NCI-H446 (cell line): ENCODE data around the gene SEMA5B.

Experiments used
- DNase-seq, 2 experiments: peaks; one replicate each; lab custom pipeline; 2025; lab: John Stamatoyannopoulos, UW

Gene SEMA5B

DNA sequence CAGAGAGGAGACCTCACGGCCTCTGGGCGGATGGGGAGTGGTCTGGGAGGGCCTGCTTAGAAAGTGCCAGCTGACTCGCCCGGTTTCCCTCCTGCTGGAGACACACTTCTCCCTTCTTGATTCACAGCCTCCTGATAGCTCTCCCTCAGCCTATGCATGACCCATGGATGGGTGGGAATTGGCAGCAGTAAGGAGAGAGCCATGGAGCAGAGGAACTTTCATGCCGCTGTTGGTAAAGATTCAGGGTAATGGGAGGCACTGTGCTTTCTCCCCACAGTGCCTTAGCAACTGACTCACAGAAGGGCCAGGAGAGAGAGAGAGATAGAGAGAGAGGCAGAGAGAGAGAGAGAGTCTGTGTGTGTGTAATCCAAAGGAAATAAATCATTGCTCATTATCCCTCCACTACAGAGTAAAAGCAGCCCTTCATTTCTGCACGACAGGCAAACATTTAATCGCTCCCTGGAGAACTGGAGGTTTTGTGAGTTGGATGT, 82.8 kb downstream of the SEMA5B start:
- no peak for DNase-seq

DNA sequence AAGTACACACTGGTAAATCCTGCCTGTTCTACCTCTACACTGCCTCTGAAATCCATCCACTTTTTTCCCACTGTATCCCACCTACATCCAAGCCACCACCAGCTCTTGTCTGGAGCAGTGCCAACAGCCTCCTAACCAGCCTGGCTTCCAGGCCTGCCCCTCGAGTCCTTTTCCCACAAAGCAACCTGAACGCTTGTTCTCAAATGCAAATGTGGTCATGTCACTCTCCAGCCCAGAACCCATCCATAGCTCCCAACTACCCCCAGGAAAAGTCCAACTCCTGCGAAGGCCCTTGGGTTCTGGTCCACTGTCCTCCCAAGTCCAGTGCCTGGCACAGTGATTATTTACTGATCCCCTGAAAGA, 83.8 kb downstream of the SEMA5B start:
- DNase-seq: no peak

DNA sequence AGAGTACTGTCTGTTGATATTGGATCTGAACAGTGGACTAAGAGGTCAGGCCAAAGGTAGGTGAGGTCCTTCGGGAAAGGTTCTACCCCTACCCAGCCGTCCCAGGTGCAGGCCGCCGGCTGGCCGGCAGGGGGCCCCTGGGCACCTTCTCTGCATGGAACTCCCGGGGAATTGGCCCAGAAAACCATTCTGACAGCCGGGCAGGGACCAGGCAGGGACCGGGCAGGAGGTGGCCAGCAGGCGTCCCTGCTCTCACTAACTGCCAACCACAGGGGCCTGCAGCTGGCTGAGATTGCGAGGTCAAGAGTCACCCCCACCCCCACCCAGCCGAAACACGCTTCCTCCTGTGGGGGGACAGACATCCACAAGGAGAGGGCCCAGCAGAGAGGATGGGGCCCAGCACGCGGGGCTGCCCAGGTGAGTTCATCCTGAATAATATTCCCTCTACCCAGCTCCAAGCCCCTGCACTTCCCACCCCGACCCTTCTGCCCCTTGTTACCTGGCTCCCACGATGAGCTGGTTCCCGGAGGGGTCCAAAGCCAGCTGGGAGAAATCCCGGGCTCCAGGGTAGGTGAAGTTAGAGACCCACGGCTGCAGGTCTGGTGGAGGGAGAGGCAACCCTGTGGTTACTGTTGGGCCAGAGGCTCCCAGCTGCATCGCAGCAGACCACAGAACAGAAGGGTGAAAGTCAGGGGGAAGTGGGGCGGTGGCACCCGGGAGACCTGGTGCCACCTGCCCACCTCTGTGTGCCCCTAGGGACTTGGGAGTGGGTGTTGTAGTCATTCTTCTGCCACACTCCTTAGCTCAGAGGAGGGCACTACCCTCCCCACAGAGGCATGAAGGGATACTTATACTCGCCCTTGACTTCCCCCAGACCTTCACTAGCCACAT, 84.4 kb downstream of the SEMA5B start:
- DNase-seq: peak; percentile 16 to 75

DNA sequence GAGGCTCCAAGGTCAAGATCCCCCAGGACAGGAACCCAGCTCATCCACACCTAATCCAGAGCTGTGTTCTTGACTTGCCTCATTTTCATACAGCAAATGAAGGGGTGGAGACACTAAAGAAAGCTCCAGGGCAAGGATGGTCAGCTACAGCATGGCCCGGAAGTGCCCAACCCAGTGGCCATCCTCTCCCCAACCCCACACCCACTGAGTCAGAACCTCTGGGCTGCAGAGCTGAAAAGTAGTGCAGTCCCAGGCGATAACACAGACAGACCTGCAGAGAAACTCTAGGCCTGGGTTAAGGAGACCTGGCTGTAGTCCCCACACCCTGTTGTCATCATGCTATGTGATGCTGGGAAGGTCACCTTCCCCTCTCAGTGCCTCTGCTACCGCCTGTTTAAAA, 85.3 kb downstream of the SEMA5B start:
- no peak for DNase-seq

DNA sequence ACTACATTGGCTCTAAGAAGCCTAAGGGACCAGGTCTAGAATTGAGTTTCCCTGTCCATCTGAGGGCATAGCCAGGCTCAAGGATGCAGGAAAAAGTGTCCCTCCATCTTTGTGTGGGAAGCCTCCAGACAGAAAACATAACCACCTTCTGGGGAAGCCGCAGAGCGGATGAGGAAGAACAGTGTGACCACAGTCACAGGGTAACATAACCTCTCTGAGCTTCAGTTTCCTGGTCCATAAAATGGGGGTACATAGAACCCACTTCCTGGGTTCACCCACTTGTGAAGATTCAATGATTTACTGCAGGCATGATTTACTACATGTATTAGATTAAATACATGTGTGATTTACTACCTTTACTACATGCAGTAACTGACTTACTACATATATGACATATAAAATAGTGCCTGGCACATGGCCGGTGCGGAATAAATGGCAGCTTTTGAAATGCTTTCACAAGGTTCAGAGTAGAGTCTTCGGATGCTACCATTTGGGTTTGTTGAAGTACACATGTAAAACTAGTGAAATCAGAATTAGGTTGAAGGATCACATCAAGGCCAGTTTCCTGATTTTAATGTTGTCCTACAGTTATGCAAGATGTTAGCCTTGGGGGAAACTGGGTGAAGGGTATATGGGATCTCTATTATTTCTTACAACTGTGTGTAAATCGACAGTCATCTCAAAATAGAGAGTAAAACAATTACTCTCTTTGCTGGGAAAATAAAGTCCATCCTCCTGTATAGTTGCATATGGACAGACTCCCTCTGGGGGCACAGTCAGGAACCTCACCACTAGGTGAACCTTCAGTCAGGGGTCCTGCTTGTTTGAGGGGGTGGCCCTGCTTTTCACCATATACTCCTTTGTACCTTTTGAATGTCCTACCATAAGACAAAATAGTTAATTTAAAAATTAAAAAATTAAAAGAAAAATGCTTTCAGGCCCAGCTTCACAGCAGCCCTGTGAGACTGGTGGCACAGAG, 86.0 kb downstream of the SEMA5B start:
- DNase-seq: no peak

DNA sequence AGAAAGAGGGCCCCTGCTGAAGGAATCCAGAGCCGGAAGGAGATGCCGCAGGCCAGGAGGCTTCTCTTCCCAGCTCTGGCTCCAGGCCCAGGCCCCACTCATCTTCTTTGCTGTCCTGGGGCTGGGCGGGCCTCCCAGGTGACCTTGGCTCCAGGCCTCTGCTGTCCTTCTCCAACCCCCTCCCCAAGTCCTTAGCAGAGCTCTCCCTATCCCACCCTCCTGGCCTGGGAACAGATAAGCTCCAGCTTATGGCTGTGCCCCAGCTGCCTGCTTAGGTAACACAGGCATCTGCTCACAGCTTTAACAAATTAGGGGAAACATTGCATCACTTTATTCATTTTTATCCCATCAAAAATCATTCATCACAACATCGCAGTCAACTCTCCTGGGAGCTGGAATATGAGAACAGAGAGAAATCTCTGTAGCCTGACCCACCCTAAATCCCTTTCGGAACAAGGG, 86.9 kb downstream of the SEMA5B start:
- DNase-seq: no peak

DNA sequence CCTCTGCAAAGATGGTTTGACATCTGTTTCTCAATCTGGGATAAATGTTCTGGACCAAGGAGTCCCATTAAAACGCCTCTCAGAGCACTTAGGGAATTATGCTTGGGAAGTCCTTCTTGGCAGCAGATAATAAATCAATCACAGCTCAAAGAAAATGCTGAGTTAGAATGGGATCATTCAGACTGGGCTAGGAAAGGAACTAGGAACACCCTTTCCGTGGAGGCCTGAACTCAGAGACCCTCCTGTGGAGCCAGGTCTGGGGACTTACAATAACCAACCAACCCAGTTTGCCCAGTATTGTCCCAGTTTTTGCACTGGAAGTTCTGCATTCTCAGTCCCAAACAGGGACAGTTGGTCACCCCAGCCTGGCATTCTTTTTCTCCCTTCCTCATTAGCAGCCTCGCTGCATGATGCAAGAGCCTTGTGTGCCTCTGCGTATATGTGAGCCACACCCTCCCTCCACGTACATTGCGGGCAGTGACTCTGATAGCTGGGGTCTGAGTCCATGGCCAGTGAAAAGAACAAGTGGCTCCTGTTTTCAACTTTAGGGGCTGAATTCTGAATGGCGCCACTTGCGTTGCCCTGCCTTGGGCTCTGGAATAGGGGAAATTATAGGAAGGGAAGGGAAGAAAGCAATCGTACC, 88.7 kb downstream of the SEMA5B start:
- DNase-seq: peak in 1 of 2 experiments; percentile 26

DNA sequence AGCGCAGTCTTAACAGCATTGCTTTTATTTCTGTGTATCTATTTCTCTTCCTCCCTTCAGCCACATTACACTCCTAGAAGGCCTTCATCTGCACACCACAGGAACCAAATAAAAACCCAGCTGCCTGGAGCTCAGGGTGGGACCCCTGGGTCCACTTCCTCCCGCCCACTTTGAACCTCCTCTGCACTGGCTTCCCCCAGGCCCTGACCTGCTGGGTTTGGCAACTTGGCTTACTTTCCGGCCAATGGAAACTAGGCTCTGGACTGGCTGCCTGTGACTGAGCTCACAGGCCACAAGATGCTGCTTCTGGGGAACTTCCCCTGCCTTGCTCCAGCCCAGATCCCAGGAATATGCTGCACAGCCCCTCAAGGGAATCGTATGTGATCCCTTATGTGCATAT, 89.8 kb downstream of the SEMA5B start:
- DNase-seq: no peak

DNA sequence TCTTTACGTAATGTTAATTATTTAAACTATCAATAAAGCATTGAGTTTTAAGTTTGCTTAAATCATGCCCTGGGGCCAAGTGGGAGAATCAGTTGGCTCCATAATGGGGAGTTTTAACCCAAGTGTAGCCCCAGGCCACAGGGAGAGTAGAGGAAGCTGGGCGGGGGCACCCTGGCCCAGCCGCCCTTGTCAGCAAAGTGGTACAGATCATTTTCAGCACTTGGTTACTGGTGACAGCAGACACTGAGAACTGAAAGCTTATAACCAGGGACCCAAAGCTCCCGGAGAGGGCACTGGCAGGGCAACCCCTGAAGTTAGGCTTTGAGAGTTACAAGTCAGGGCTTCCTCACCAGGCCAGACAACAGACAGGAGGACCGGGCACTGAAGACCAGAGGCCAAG, 90.6 kb downstream of the SEMA5B start:
- DNase-seq: no peak

DNA sequence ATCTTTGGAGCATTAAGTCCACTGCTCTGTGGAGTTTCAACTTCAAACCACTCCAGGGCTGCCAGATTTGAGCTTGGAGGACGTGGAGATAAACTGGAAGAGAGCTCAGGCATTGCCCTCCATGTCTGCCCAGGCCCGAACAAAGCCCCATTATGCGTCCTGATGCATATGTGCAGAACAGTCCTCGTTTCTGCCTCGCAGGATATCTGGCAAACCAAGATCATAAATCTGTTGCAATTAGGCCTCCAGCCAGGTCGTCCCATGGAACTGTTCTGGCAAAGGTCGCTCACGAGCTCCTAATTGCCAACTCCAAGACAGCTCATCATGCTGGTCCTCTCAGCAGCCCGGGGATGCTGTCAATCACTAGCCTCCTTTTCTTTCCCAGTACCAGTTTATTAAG, 91.2 kb downstream of the SEMA5B start:
- peak; percentile 89 to 97 for DNase-seq

DNA sequence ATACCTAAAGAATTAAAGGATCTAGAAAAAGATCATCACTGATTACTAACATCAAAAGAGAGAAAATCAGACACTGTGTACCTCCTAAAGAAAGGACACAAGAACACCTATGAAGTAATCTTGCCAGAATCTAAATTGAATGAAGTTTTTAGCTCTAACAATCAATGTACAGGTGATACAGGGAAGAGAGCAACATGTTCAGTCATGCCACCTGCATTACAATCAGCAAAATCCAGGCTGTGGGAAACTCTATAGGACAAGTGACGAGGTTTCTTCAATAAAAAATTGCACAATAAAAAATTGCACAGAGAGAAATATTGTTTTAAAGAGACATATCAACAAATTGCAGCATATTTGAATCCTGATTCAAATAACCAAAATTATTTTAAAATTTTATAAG, 93.3 kb downstream of the SEMA5B start:
- no peak for DNase-seq

DNA sequence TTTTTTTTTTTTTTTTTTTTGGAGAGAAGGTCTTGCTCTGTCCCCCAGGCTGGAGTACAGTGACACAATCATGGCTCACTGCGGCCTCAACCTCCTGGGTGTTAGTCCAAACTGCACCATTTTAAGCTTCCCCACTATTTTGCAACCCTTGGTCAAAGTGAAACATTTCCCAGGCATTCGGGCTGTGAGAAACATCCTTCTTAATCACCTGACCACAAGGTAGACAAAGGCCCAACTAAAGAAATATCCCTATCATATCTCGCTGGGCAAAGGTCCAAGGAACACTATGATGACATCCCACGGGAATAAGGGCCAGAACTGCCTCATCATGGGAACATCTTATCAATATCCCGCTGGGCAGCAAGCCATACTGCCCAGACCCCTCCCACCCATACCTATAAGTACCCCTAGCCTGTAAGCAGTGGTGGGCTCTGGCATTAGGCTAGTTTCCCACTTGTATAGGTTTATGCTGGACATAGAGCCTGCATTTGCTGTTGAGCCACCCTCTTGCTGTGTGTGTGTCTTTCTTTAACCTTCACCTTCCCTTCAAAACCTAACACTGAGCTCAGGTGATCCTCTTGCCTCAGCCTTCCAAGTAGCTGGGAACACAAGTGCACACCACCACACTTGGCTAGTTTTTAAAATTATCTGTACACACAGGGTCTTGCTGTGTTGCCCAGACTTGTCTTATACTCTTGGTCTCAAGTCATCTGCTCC, 95.2 kb downstream of the SEMA5B start:
- no peak for DNase-seq

DNA sequence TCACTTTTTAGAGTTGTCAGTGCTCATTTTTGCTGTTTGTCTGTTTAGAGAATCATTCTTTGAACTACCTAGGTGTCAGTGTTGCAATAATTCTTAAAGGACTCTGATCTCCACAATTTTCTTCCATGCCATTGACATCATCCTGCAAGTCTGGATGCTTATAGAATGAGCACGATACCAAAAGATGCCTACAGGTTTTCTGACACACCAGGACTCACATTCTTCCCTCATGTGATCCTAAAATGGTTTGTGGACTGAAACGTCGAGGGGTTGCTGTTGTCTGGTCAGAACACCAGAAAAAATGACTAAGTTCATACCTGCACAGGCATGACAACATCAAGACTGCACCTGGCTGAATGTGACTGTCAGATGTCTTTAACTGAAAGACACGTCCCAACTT, 95.9 kb downstream of the SEMA5B start:
- DNase-seq: no peak

DNA sequence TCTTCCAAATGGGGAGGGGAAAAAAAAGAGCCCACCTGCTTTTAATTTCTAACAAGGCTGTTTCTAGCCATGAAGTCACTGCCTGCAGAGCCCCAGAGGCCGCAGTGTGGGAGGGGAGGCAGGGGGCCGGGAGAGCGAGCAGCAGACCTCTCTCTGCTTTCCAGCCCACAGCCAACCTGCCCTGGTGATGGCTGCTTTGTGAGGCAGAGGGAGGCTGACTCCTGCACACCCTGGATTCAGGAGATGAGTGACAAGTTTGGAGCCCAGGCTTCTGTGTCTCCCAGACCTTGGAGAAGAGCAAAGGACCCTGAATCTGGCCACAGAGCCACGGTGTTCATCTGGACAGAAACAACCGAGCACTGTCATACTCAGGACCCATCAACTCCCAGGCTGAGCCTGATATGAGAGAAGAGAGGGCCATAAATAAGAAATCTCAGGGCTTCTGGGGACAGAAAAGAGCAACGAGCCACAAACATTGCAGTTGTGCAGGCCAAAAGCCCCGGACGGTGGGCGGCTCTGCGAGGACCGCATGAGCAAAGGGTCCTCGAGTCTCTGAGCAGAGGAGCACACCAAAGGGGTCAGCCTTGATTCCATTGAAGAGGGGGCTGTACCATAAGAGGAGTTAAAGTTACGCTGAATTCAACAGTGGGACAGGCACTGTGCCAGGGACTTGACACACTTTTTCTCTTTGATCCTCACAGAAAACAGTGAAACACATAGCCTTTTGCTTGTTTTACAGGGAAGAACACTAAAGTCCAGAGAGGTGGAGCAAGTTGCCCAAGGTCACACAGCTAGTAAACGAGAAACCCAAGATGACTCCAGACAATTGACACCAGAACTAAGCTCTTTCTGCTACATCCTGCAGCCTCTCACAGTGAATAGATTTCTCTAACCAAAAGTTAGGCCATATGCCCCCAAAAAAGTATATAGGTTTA, 97.2 kb downstream of the SEMA5B start:
- no peak for DNase-seq

DNA sequence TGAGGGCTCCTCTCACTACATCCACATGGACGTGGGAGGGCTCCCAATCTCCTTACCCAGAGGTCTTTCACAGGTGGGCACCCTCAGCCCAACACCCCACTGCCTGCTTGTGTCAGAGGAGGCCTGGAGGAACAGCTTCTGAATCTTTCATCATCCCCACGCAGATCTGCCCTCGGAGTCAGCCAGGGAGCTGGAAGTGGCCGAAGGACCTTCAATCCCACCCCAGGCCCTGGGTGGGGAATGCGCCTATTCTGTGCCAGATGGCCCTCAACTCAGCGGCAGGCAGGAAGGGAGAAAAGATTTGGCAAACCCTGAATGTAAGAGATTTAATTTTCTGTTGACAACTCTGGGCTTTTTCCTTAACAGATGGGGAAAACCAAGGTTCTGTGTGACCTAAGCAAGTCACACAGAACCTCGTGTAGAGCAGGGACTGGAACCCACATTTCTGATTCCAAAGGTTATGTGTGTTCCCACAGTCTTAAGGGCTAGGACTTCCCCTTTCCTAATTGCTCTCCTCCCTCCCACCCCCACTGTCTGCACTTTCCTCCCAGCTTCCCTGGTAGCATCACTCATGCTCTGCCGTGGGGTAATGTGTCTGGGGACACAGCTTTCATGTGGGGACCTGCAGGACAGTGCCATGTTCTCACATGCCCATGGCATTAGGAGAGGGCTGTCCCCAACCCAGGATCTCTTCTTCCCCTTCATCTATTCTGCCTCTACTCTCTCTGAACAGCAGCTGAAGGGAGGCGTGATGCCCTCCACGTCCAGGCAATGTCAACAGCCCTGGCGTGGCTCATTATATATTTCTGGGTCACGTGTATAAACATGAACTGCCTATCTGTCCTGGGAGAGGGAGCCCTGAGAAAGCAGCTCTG, 98.1 kb downstream of the SEMA5B start:
- peak in 1 of 2 experiments; percentile 53 for DNase-seq

DNA sequence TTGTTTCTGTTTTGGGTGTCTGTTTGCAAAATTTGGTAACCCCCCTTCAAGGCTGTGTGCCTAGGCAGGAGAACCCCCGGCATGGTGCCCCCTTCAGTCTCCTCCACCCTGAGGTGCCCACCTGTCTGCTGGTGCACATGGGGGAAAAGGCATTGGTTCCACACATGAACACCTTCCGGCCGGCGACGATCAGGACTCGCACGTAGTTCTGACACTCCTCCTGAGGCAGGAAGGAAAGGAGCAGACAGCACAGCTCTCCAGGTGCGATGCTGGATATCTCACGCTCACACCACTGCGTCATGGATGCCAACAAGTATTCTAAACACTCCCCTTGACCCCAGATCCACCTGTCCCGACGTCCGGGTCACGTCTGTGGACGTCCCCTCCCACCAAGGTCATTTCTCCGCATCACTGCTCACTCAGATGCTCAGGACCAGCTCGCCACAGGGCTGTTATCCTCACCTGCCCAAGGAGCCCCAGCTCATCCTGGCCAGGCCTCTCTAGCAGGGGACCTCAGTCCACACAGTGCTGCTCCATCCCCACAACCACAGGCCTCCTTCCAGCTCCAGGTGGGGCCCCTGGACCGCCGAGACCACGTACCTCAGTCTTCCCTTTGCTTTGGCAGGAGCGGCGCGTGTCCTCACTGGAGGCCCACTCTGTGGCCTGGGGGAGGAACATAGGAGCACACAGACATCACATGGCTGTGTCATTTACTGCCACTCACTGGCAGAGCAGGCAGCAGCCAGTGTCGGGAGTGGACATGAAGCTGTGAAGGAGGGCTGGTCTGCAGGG, 99.0 kb downstream of the SEMA5B start:
- DNase-seq: no peak

DNA sequence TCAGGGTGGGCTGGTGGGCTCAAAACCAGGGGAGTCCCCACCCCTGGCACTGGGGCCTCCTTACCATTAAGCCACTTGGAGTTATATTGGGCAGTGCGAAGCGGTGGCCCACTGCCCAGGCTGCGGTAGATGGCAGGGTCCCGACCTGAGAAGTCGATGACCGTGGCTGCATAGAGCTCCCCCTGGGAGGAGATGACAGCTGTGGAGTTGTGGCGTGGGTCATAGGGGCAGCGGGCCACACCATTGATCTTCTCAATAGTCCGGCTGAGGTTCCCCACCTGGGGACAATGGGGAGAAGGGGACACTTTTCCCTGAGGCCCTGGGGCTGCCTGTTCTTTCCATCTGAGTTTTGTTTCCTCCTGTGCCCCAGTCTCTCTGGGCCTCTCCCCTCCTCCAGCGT, 99.8 kb downstream of the SEMA5B start:
- DNase-seq: no peak

DNA sequence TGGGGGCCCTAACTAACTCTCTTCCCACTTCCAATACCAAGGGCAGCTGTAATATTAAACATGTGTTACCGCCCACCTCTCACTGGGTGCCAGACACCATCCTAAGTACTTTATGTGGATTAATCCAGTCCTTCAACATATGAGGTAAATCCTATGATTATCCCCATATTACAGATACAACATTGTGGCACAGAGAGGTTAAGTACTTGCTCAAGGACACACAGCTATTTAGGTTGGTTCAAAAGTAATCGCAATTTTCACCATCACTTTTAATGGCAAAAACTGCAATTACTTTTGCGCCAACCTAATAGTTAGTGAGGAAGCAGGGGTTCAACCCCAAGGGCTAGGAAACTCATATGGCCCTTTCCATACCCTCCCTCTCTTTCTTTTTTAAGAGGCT, 100.8 kb downstream of the SEMA5B start:
- no peak for DNase-seq

DNA sequence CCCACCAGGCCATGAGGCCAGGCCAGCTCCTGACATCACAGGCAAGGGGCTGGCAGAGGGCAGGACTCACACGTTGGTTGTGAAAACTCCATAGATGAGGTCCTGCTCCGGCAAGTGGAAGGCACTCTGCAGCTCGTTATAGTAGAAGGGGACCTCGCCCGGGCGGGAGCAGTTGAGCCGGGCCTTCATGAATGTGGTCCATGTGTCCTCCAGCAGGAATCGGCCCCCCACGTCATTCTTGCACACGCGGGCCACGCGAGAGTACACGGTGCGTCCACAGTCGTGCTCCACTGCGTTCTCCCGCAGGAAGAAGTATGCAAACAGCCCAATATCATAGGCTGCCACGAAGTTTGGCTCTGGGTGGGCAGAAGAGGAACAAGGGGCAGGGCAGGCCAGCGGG, 101.2 kb downstream of the SEMA5B start:
- no peak for DNase-seq
